SW480 (cell line): ENCODE data around the gene AIFM1.
"Not testable (repeated sequence)": the region's sequence is repeated elsewhere in the genome, so short reads cannot be mapped to it uniquely, and the experiment has no call there.

Experiments
- DNase-seq: peaks from one replicate; pipeline ENCODE4 v3.0.0-alpha.2; 2016; ENCODE audit warnings: low spot score

The AIFM1 gene

GRCh38 chrX:130118441-130119311 is 47.0 kb downstream of the AIFM1 start:
- peak; percentile 55 for DNase-seq

GRCh38 chrX:130117166-130117565 is 48.5 kb downstream of the AIFM1 start:
- no peak for DNase-seq

GRCh38 chrX:130115119-130115885 is 50.3 kb downstream of the AIFM1 start:
- DNase-seq, result not testable (repeated sequence)

- no peak for DNase-seq
Observed at GRCh38 chrX:130114141-130114588, 51.5 kb downstream of the AIFM1 start.

GRCh38 chrX:130111220-130112154 is 54.2 kb downstream of the AIFM1 start:
- DNase-seq, result no peak

GRCh38 chrX:130110379-130111219 is 55.0 kb downstream of the AIFM1 start, which contains the start of gene ELF4:
Gene ELF4 (minus strand): TSS chrX:130110497. CDS start chrX:130081330, 29,167 bp downstream.
- peak; percentile 63 for DNase-seq

GRCh38 chrX:130109429-130110378 is 55.9 kb downstream of the AIFM1 start:
- peak; percentile 30 for DNase-seq

- DNase-seq, result peak; percentile 30
Observed at GRCh38 chrX:130108647-130109428, 56.8 kb downstream of the AIFM1 start.

- DNase-seq, result no peak
Observed at GRCh38 chrX:130106071-130106470, 59.6 kb downstream of the AIFM1 start.

- DNase-seq, result no peak
Observed at GRCh38 chrX:130105244-130105643, 60.4 kb downstream of the AIFM1 start.

GRCh38 chrX:130103605-130104004 is 62.0 kb downstream of the AIFM1 start:
- no peak for DNase-seq

GRCh38 chrX:130100180-130100579 is 65.5 kb downstream of the AIFM1 start:
- no peak for DNase-seq

GRCh38 chrX:130098210-130098552 is 67.5 kb downstream of the AIFM1 start:
- DNase-seq, result no peak

GRCh38 chrX:130097507-130098209 is 68.0 kb downstream of the AIFM1 start:
- DNase-seq, result no peak

- DNase-seq, result no peak
Observed at GRCh38 chrX:130095249-130096030, 70.2 kb downstream of the AIFM1 start.

- DNase-seq, result no peak
Observed at GRCh38 chrX:130094696-130095095, 70.9 kb downstream of the AIFM1 start.

- DNase-seq, result no peak
Observed at GRCh38 chrX:130093271-130093670, 72.4 kb downstream of the AIFM1 start.
